ENCODE measurements around the gene MAN1A1. TPM values are rescaled to one million over a fixed set of nuclear protein-coding genes. Genes with fewer than 3 reads are reported as not detected.

Gene MAN1A1
- total and polyA plus RNA-seq, 2 of the 4 experiments (the other 2 are of a cell fraction) = 5.9 to 6.4 TPM

DNA sequence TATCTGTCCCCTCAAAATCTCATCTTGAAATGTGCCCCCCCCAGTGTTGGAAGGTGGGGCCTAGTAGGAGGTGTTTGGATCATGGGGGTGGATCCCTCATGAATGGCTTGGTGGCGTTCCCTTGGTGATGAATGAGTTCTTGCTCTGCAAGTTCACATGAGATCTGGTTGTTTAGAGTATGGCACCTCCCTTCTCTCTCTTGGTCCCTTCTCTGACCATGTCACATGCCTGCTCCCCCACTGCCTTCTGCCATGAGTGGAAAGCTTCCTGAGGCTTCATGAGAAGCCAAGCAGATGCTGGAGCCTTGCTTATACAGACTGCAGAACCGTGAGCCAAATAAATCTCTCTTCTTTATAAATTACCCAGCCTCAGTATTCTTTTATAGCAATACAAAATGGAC lies 70.9 kb downstream of the MAN1A1 start:
- H2BK20ac ChIP-seq (ENCODE audit: low read depth, low read length) = no peak overlapping the region
- no peak overlapping the region for H4K91ac ChIP-seq (ENCODE audit: insufficient read depth, low read depth, low read length)
- H4K20me1 ChIP-seq (ENCODE audit: insufficient read depth, low read length) = no peaks in the 10 kb centered on the region
- H3K56ac ChIP-seq (ENCODE audit: extremely low read depth, insufficient read depth, low read length) = no peak overlapping the region
- dilution Hi-C loops (cut with HindIII; ENCODE audit: low sequenced_read_pairs, unreplicated experiment) = no loop called here
- H3K27ac ChIP-seq (ENCODE audit: insufficient read depth, low read length) = no peak overlapping the region
- no TSS peak for BruUV-seq (replicated peaks)
- no peak overlapping the region for H2BK120ac ChIP-seq (ENCODE audit: low read depth, low read length)
- no peak overlapping the region for H4K5ac ChIP-seq (ENCODE audit: low read depth, low read length)
- POLR2A ChIA-PET (ENCODE audit: unreplicated experiment) = no interaction called here
- no peak overlapping the region for H3K18ac ChIP-seq (ENCODE audit: low read depth, low read length)
- no peak overlapping the region for H3K4me2 ChIP-seq (ENCODE audit: low read depth, low read length)
- DNase-seq = no peak
- H3K9me1 ChIP-seq (ENCODE audit: insufficient read depth, low read length) = peaks cover 3% of the 10 kb centered on the region; the same call in 1 of the 2 replicates
- H2BK5ac ChIP-seq (ENCODE audit: low read depth, low read length, poor library complexity, severe bottlenecking) = no peak overlapping the region
- no peak overlapping the region for H4K8ac ChIP-seq (ENCODE audit: low read depth in 2 of 2, low read length in 2 of 2)
- no peak overlapping the region for H3K23ac ChIP-seq (ENCODE audit: low read depth, low read length)
- H3K4me1 ChIP-seq (ENCODE audit: control insufficient read depth, insufficient read depth, low read length) = no peaks in the 10 kb centered on the region; the same call in 1 of the 2 replicates
- H3K9ac ChIP-seq (ENCODE audit: low read depth, low read length) = no peak overlapping the region
- H3K14ac ChIP-seq (replicated peaks; ENCODE audit: low read depth, low read length) = no peak overlapping the region
- ATAC-seq (ENCODE audit: low read depth) = no peak
- no peak overlapping the region for H3K4me3 ChIP-seq (ENCODE audit: insufficient read depth, low read depth, low read length)
- H2BK15ac ChIP-seq (ENCODE audit: low read depth, low read length) = no peak overlapping the region
- no peaks in the 10 kb centered on the region for H3K27me3 ChIP-seq (ENCODE audit: control insufficient read depth, insufficient read depth, low read length)
- no peak overlapping the region for H2AK5ac ChIP-seq (ENCODE audit: low read depth, low read length)
- H2AFZ ChIP-seq (replicated peaks; ENCODE audit: low read length, poor library complexity) = no peak overlapping the region
- H2AK9ac ChIP-seq (replicated peaks; ENCODE audit: low read depth, low read length, poor library complexity) = no peak overlapping the region
- no peak overlapping the region for H3K4ac ChIP-seq (ENCODE audit: low read depth, low read length)
- intact Hi-C loops (cut with micrococcal nuclease) = no loop called here
- in situ Hi-C loops (cut with MboI; ENCODE audit: low sequenced_read_pairs) = no loop called here
- TF ChIP-seq BHLHE40 (IDR thresholded peaks at IDR 0.05; ENCODE audit: low read depth, low read length) (no peak), RCOR1 (IDR thresholded peaks at IDR 0.05; ENCODE audit: insufficient replicate concordance, low read length) (no peak), SMC3 (IDR thresholded peaks at IDR 0.05; ENCODE audit: low read depth, low read length) (no peak), NFE2L2 (IDR thresholded peaks at IDR 0.05; ENCODE audit: low read depth, low read length) (no peak), RFX5 (IDR thresholded peaks at IDR 0.05; ENCODE audit: low read depth, low read length) (no peak), FOS (IDR thresholded peaks at IDR 0.05; ENCODE audit: low read depth, low read length) (no peak)
- TF ChIP-seq, protein P1, sequence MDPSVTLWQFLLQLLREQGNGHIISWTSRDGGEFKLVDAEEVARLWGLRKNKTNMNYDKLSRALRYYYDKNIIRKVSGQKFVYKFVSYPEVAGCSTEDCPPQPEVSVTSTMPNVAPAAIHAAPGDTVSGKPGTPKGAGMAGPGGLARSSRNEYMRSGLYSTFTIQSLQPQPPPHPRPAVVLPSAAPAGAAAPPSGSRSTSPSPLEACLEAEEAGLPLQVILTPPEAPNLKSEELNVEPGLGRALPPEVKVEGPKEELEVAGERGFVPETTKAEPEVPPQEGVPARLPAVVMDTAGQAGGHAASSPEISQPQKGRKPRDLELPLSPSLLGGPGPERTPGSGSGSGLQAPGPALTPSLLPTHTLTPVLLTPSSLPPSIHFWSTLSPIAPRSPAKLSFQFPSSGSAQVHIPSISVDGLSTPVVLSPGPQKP (IDR thresholded peaks at IDR 0.05; ENCODE audit: borderline replicate concordance, low read depth, low read length) = no peak
- TF ChIP-seq, protein P2, sequence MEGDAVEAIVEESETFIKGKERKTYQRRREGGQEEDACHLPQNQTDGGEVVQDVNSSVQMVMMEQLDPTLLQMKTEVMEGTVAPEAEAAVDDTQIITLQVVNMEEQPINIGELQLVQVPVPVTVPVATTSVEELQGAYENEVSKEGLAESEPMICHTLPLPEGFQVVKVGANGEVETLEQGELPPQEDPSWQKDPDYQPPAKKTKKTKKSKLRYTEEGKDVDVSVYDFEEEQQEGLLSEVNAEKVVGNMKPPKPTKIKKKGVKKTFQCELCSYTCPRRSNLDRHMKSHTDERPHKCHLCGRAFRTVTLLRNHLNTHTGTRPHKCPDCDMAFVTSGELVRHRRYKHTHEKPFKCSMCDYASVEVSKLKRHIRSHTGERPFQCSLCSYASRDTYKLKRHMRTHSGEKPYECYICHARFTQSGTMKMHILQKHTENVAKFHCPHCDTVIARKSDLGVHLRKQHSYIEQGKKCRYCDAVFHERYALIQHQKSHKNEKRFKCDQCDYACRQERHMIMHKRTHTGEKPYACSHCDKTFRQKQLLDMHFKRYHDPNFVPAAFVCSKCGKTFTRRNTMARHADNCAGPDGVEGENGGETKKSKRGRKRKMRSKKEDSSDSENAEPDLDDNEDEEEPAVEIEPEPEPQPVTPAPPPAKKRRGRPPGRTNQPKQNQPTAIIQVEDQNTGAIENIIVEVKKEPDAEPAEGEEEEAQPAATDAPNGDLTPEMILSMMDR (conservative IDR thresholded peaks at IDR 0.05; ENCODE audit: low read depth, low read length) = no peak
- TF ChIP-seq, protein P3, sequence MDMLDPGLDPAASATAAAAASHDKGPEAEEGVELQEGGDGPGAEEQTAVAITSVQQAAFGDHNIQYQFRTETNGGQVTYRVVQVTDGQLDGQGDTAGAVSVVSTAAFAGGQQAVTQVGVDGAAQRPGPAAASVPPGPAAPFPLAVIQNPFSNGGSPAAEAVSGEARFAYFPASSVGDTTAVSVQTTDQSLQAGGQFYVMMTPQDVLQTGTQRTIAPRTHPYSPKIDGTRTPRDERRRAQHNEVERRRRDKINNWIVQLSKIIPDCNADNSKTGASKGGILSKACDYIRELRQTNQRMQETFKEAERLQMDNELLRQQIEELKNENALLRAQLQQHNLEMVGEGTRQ (IDR thresholded peaks at IDR 0.05; ENCODE audit: low read depth, low read length) = no peak
- no peaks in the 10 kb centered on the region for H3K9me3 ChIP-seq (ENCODE audit: control insufficient read depth, insufficient read depth, low read length)
- no peaks in the 10 kb centered on the region for H3K79me1 ChIP-seq (ENCODE audit: low read depth in 1 of 2, low read length in 2 of 2)
- CTCF ChIA-PET = no interaction called here
- H3K36me3 ChIP-seq (ENCODE audit: control insufficient read depth, insufficient read depth, low read length) = no peaks in the 10 kb centered on the region
- WGBS, 2 experiments (ENCODE audit: extremely low coverage in 2 of 2, insufficient read length in 1 of 2) = no CpG with 5 or more reads among the region's 2 CpGs
